OCI-LY1 (cell line): ENCODE data around the gene SLC12A8.

Experiments used
- H2AFZ ChIP-seq: fragments of 200-600 bp; sonication (generic), shearing (Covaris generic); 2 replicates; pipeline ENCODE4 v1.6.0; 2014; ENCODE audit warnings: antibody characterized with exemption, mild to moderate bottlenecking, low read length
- H3F3A ChIP-seq: fragments of 200-600 bp; sonication (generic), shearing (Covaris generic); 2 replicates; pipeline ENCODE4 v1.6.0; 2014; ENCODE audit warnings: mild to moderate bottlenecking, antibody characterized with exemption, low read length, moderate library complexity; ENCODE audit not compliant: insufficient read depth
- H3K27ac ChIP-seq: fragments of 200-600 bp; sonication (generic); 2 replicates; pipeline ENCODE4 v1.5.1; 2014; ENCODE audit warnings: low read length, mixed run types, mild to moderate bottlenecking, low read depth; ENCODE audit not compliant: poor library complexity, severe bottlenecking
- H3K27me3 ChIP-seq: fragments of 200-600 bp; sonication (generic); 2 replicates; pipeline ENCODE4 v1.6.0; 2014; ENCODE audit warnings: antibody characterized with exemption, mild to moderate bottlenecking, low read length, moderate library complexity; ENCODE audit not compliant: insufficient read depth
- H3K36me3 ChIP-seq: fragments of 200-600 bp; sonication (generic); 2 replicates; pipeline ENCODE4 v1.6.1; 2014; ENCODE audit warnings: mild to moderate bottlenecking, antibody characterized with exemption, low read length, moderate library complexity, mixed read lengths; ENCODE audit not compliant: insufficient read depth
- H3K4me1 ChIP-seq: fragments of 200-600 bp; sonication (generic); 2 replicates; pipeline ENCODE4 v1.5.1; 2014; ENCODE audit warnings: mild to moderate bottlenecking, low read length, moderate library complexity; ENCODE audit not compliant: insufficient read depth, severe bottlenecking
- H3K4me2 ChIP-seq: fragments of 200-600 bp; sonication (generic), shearing (Covaris generic); 2 replicates; pipeline ENCODE4 v1.6.1; 2014; ENCODE audit warnings: low read length
- H3K4me3 ChIP-seq: fragments of 200-600 bp; sonication (generic); 2 replicates; pipeline ENCODE4 v1.5.1; 2014; ENCODE audit warnings: low read length, low read depth, mild to moderate bottlenecking, mixed read lengths; ENCODE audit not compliant: poor library complexity, severe bottlenecking
- H3K79me2 ChIP-seq: fragments of 200-600 bp; shearing (Covaris generic); 2 replicates; pipeline ENCODE4 v1.6.1; 2016; ENCODE audit warnings: mixed run types, low read length, mixed read lengths; ENCODE audit not compliant: insufficient read depth
- H3K9ac ChIP-seq: fragments of 200-600 bp; sonication (generic), shearing (Covaris generic); 2 replicates; pipeline ENCODE4 v1.6.1; 2014; ENCODE audit warnings: mild to moderate bottlenecking, low read length, mixed read lengths
- H3K9me2 ChIP-seq: fragments of 200-600 bp; sonication (generic), shearing (Covaris generic); 2 replicates; pipeline ENCODE4 v1.6.1; 2014; ENCODE audit warnings: low read depth, mild to moderate bottlenecking, low read length, mixed read lengths
- H3K9me3 ChIP-seq: fragments of 200-600 bp; shearing (Covaris generic); 2 replicates; pipeline ENCODE4 v1.6.1; 2014; ENCODE audit warnings: low read length, mixed read lengths
- H4K20me1 ChIP-seq: fragments of 200-600 bp; sonication (generic), shearing (Covaris generic); 2 replicates; pipeline ENCODE4 v1.6.0; 2016; ENCODE audit warnings: mild to moderate bottlenecking, low read length; ENCODE audit not compliant: insufficient read depth
- EZH2 ChIP-seq: fragments of 200-600 bp; sonication (generic), shearing (Covaris generic); IDR thresholded peaks from 2 replicates; pipeline ENCODE4 v1.8.0; 2017; ENCODE audit warnings: borderline replicate concordance, mixed run types, mild to moderate bottlenecking, antibody characterized with exemption, low read length, moderate library complexity, mixed read lengths
- TF ChIP-seq, protein P1 (sequence below): fragments of 200-600 bp; sonication (generic), shearing (Covaris generic); IDR thresholded peaks from 2 replicates; pipeline ENCODE4 v1.5.1; 2017; ENCODE audit warnings: mild to moderate bottlenecking, antibody characterized with exemption, low read length, moderate library complexity, mixed read lengths

SLC12A8 gene, protein sequence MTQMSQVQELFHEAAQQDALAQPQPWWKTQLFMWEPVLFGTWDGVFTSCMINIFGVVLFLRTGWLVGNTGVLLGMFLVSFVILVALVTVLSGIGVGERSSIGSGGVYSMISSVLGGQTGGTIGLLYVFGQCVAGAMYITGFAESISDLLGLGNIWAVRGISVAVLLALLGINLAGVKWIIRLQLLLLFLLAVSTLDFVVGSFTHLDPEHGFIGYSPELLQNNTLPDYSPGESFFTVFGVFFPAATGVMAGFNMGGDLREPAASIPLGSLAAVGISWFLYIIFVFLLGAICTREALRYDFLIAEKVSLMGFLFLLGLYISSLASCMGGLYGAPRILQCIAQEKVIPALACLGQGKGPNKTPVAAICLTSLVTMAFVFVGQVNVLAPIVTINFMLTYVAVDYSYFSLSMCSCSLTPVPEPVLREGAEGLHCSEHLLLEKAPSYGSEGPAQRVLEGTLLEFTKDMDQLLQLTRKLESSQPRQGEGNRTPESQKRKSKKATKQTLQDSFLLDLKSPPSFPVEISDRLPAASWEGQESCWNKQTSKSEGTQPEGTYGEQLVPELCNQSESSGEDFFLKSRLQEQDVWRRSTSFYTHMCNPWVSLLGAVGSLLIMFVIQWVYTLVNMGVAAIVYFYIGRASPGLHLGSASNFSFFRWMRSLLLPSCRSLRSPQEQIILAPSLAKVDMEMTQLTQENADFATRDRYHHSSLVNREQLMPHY

DNA sequence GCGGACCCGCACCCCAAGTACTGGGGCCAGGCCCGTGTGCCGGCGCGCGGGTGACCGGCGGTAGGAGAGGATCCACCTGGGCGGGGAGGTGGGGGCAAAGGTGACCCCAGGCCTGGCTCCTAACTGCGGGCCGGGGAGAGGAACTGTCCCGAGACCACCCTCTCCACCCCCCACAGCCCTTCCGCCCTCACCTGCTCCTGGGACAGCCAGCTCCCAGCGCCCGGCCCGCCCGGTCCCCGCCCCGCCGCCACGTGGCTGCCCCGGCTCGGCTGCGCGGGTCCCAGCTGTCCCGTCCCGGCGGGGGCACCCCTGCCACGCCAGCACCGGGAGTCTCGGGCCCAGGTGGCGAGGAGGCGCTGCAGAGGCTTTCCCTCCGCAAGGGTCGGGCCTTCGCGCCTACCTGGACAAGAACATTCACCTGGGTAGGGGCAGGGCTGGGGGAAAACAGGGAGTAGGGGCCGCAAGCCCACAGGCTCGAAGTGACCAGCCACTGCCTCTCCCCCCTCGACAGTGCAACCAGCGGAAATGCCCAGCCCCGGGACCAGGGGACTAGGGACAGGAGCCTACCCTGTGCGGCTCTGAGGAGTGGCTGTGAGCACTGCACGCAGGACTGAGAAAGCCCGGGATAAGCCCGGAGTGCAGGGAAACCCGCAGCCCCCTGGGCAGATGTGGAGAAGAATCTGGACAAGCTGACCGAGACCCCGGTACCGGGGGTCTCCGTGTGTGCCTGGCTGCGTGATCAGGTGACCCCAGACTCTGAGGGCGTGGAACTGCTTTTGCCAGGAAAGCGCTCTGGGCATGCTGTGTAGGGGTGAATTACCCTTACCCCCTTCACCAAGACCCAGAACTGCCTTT lies at the start of gene SLC12A8:
Gene SLC12A8, minus strand, starts transcription at position 240 of the 855 bp plus-strand sequence. CDS start 1,399 bp downstream, outside the sequence.
- no peaks in the 10 kb centered on the region for H3K36me3 ChIP-seq
- H3K9me2 ChIP-seq: no peaks in the 10 kb centered on the region
- no peak within 1 kb of the TSS for H3K27ac ChIP-seq
- TF ChIP-seq EZH2: no peak
- TF ChIP-seq, protein P1, sequence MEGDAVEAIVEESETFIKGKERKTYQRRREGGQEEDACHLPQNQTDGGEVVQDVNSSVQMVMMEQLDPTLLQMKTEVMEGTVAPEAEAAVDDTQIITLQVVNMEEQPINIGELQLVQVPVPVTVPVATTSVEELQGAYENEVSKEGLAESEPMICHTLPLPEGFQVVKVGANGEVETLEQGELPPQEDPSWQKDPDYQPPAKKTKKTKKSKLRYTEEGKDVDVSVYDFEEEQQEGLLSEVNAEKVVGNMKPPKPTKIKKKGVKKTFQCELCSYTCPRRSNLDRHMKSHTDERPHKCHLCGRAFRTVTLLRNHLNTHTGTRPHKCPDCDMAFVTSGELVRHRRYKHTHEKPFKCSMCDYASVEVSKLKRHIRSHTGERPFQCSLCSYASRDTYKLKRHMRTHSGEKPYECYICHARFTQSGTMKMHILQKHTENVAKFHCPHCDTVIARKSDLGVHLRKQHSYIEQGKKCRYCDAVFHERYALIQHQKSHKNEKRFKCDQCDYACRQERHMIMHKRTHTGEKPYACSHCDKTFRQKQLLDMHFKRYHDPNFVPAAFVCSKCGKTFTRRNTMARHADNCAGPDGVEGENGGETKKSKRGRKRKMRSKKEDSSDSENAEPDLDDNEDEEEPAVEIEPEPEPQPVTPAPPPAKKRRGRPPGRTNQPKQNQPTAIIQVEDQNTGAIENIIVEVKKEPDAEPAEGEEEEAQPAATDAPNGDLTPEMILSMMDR: no peak
- no peak within 1 kb of the TSS for H2AFZ ChIP-seq
- H4K20me1 ChIP-seq: no peaks in the 10 kb centered on the region
- peaks cover 10% of the 10 kb centered on the region; the same call in 1 of the 2 replicates for H3K27me3 ChIP-seq
- H3K79me2 ChIP-seq: no peaks in the 10 kb centered on the region
- no peak within 1 kb of the TSS for H3K4me2 ChIP-seq
- peaks cover 4% of the 10 kb centered on the region for H3K4me1 ChIP-seq
- no peak within 1 kb of the TSS for H3K9ac ChIP-seq
- no peaks in the 10 kb centered on the region for H3F3A ChIP-seq
- no peak within 1 kb of the TSS for H3K4me3 ChIP-seq
- H3K9me3 ChIP-seq: no peaks in the 10 kb centered on the region

DNA sequence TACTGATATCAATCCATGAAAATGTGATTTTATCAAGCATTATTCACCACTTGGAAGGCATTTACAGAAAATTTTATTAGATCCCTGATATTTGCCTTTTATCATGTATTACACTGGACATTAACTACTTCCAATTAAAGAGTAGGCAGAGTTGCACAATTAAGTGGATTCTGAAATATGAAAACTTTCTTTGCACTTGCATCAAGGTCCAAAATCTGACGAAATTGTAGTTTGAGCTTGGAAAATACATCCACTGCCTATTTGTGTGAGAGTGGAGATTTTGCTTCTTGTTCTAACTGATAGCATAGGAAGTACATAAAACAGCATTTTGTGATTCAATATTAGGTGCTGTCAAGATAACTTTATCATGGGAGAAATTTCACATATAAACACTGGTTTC lies 49.6 kb upstream of the SLC12A8 start:
- Histone ChIP-seq H3K9me3 (no peaks in the 10 kb centered on the region), H3K9me2 (no peaks in the 10 kb centered on the region), H3K27me3 (no peaks in the 10 kb centered on the region), H2AFZ (no peak overlapping the region), H4K20me1 (no peaks in the 10 kb centered on the region), H3K4me2 (no peak overlapping the region), H3K79me2 (no peaks in the 10 kb centered on the region), H3K9ac (no peak overlapping the region), H3K4me1 (no peaks in the 10 kb centered on the region), H3K4me3 (no peak overlapping the region), H3K27ac (no peak overlapping the region), H3F3A (no peaks in the 10 kb centered on the region), H3K36me3 (peaks cover 4% of the 10 kb centered on the region)
- TF ChIP-seq EZH2: no peak
- TF ChIP-seq, protein P1: no peak

DNA sequence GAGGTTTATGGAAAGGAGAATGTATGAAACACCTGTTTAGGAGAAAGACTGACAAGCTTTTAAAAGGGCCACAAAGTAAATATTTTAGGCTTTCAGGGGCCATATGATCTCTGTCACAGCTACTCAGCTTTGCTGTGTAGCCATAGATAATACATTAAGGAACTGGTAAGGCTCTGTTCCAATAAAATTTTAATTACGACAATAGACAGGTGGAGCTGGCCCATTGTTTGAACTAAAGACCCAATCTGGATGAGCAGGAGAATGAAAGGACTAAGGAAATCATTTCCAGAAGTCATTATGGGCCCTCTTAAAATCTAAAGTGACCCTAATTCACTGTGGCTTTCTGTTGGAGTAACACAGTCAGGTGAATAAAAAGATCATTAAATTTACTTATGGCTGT lies 48.5 kb upstream of the SLC12A8 start:
- peaks cover 12% of the 10 kb centered on the region for H3K36me3 ChIP-seq
- H3K4me1 ChIP-seq: no peaks in the 10 kb centered on the region
- H2AFZ ChIP-seq: no peak overlapping the region
- no peak overlapping the region for H3K4me2 ChIP-seq
- H3K4me3 ChIP-seq: no peak overlapping the region
- H4K20me1 ChIP-seq: no peaks in the 10 kb centered on the region
- H3K9me2 ChIP-seq: no peaks in the 10 kb centered on the region
- no peak overlapping the region for H3K27ac ChIP-seq
- TF ChIP-seq, protein P1: no peak
- TF ChIP-seq EZH2: no peak
- H3K27me3 ChIP-seq: no peaks in the 10 kb centered on the region
- no peak overlapping the region for H3K9ac ChIP-seq
- H3F3A ChIP-seq: no peaks in the 10 kb centered on the region
- no peaks in the 10 kb centered on the region for H3K9me3 ChIP-seq
- no peaks in the 10 kb centered on the region for H3K79me2 ChIP-seq
